NCI-H146 treated with DMSO at 0.1 percent for 48 hours (cell line): Measurements from ENCODE around the gene WDR4.
"Not testable (repeated sequence)": the region's sequence is repeated elsewhere in the genome, so short reads cannot be mapped to it uniquely, and the experiment has no call there.

Experiments
- DNase-seq: peaks from one replicate; lab custom pipeline; 2025; ENCODE audit not compliant: unreplicated experiment; lab: John Stamatoyannopoulos, UW

Gene WDR4

GRCh38 chr21:42820616-42821465 is 58.5 kb downstream of the WDR4 start:
- DNase-seq = peak; percentile 73

GRCh38 chr21:42819861-42820615 is 59.3 kb downstream of the WDR4 start:
- no peak for DNase-seq

DNA sequence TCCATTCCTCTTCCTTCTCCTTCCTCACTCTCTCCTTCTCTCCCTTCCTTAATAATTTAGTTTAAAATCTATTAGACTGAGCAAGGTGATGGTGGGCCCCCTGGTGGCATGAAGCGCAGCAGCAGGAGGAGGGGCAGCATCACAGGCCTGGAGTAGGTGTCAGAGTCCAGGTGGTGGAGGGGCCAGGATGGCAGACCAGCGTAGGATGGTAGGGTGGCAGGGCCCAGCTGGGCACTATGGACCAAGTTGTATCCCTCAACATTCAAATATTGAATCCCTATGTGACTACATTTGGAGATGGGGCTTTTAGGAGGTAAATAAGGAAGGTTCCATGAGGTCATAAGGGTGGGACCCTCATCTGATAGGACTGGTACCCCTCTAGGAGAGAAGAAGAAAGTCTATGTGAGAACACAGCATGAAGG is 61.0 kb downstream of the WDR4 start:
- DNase-seq = no peak

DNA sequence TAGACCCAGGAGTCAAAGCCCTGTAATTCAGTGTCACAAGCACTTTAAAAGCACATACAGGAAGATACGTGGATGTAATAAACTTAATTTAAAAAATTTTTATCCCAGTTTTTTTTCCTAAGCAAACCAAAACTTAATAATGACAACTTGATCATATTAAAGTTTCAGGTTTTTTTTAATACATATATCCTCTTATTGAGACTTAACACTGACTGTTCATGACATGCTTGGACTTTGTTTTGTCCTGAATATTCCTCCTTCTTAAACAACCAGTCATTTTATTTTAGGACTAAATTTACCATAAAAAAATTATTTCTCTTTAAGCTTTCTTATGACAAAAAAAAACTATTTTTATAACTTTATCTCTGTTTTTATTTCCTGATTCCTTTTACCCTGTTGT is 64.1 kb downstream of the WDR4 start:
- DNase-seq = no peak

DNA sequence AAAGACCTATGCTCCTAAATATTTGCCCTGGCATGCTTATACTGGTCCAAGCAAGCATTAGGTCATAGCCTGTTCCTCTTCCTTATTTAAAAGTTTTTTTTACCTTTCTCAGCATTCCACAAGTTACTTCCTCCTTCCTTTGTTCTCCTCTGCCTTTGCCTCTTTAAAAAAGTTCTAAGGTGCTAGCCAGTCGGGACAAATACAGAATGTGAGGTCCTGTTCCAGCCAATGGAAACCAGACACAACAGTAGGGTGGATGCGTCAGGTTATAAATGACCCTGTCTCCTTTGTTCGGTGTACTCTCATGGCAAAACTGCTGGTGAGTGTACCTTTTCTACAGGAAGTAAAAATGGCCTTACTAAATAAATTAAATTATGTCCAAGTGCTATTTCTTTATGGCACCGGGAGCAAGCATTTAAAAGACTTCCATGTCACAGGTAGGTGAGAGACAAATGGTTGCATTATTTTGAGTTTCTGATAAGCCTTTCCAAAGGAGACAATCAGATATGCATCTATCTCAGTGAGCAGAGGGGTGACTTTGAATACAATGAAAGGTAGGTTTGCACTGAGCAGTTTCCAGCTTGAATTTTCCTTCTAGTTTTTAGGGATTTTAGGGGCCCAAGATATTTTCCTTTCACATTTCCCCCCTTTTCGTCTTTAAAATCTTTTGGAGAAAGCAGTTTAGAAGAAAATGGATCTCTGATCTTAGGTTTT is 66.7 kb downstream of the WDR4 start:
- not testable (repeated sequence) for DNase-seq

DNA sequence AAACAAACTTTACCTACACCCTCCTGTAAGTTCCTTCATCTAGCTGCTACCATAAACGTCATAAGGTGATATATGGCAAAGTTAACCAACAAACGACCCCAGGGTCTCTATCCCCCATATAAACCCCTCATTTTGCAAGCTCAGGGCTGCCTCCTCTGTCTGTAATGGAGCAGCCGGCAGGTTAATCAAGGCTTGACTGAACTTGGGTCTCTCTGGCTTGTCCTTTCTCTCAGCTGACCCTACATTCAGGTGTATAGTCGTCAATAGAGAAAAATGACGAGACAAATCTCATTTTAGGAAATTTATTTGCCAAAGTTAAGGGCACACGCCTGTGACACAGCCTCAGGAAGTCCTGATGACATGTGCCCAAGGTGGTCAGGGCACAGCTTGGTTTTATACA is 67.4 kb downstream of the WDR4 start:
- DNase-seq = no peak

GRCh38 chr21:42809577-42810475 is 69.5 kb downstream of the WDR4 start:
- no peak for DNase-seq

DNA sequence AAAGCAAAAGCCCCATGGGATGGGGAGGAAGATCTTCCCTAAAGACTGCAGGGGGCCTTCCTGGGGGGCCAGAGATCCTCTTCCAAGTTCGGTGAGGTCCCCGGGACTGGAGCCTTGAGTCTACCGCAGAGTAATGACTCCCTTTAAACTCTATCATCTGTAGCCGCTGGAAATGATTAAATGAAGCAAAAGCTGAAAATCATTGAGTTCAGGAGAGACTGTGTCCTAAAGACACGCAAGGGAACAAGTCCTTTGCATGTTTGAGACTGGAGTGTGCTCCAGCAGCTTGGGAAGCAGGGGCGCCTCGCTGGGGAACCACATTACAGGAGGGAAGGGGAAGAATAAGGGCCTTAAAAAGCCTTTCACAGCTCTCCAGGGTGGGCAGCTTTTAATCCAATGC is 70.2 kb downstream of the WDR4 start:
- DNase-seq = no peak

GRCh38 chr21:42807938-42808613 is 71.3 kb downstream of the WDR4 start:
- DNase-seq = no peak

DNA sequence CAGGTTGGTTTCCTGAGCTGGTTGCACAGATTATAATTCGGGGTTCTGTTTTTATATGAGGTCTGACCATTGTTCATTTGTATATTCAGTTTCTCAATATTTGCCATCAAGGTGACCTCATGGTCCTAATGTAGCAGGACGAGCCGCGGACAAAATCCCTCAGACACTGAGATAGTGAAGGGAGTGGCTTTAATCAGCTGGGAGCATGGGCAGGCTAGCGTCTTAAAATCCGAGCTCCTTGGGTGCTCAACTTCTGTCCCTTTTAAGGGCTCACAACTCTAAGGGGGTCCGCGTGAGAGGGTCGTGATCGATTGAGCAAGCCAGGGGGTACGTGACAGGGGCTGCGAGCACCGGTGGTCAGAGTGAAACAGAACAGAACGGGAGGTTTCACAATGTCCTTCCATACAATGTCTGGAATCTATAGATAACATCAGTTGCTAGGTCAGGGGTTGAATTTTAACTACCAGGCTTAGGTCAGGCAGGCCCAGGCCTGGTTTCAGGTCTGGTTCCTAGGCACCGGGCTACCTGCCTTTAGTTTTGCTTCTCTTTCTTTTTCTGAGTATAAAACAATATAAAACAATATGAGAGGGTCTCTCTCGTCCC is 71.9 kb downstream of the WDR4 start:
- not testable (repeated sequence) for DNase-seq

GRCh38 chr21:42806509-42807140 is 72.7 kb downstream of the WDR4 start:
- DNase-seq = no peak

DNA sequence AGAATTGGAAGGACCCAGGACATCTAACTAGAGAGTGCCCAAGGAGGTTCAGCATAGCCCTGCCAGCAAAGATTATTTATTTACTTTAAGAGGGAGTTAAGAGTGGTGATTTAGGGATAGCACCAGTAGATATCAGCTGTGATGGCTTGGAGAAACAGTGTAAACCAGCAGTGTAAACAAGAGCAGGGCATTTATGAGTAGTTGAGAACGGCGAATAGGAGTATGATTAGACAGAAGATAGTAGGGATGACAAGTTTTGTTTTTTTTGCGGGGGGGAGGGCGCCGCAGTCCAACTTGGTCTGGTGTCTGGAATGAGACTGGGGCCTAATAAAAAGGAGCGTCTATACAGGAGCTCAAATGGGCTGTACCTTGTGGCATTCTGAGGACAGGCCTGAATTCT is 77.7 kb downstream of the WDR4 start:
- not testable (repeated sequence) for DNase-seq

DNA sequence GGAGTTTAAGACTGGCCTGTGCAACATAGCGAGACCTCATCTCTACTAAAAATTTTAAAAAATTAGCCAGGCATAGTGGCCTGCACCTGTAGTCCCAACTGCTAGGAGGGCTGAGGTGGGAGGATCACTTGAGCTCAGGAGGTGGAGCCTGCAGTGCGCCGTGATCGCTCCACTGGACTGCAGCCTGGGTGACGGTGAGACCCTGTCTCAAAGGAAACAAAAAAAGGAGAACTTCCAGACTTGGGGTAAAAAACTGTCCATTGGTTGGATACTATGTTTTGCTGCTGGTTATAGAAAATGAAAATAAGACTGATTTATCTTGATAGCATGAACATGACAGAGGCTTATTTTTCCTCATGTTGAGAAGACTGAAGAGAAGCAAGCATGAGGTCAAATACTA is 79.4 kb downstream of the WDR4 start:
- no peak for DNase-seq

GRCh38 chr21:42799516-42799915 is 79.8 kb downstream of the WDR4 start:
- no peak for DNase-seq
